ENCODE data around the gene GDF2.

DNA sequence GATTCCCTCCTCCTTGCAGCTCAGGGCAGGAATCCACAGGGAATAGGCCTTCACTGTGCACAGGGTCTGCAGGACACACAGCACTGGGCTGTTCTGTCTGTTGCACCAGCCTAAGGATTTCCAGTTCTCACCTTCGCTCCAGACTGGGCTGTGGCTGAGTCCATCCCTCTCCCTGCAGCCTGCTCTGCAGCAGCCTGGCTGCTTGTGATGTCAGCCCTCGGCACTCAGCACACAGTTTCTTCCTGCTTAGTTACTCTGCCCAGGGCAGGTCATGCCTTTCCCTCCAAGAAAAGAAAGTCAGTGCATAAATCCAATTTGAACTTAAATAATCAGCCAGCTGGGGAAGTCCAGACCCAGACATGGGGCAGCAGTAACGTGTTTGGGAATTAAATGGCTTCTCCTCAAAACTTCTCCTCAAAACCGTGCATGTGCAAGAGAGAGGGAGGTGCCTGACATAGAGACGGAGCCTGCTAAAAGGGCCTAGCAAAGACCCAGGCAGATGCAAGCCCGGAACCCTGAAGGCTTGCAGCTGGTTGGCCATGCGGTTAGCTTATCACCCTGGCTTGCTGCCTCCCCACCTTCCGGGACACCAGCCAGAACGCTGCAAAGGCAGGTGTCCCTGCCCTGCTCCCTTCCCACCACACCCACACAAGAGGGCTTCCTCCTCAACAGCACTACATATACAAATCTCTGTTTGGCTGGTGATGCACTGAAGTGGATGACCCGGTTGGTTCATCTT, 10.9 kb upstream of the GDF2 start:
- TF ChIP-seq, protein P1, sequence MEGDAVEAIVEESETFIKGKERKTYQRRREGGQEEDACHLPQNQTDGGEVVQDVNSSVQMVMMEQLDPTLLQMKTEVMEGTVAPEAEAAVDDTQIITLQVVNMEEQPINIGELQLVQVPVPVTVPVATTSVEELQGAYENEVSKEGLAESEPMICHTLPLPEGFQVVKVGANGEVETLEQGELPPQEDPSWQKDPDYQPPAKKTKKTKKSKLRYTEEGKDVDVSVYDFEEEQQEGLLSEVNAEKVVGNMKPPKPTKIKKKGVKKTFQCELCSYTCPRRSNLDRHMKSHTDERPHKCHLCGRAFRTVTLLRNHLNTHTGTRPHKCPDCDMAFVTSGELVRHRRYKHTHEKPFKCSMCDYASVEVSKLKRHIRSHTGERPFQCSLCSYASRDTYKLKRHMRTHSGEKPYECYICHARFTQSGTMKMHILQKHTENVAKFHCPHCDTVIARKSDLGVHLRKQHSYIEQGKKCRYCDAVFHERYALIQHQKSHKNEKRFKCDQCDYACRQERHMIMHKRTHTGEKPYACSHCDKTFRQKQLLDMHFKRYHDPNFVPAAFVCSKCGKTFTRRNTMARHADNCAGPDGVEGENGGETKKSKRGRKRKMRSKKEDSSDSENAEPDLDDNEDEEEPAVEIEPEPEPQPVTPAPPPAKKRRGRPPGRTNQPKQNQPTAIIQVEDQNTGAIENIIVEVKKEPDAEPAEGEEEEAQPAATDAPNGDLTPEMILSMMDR (IDR thresholded peaks at IDR 0.05): no peak
- TF ChIP-seq POLR2A (IDR thresholded peaks at IDR 0.05): no peak
